NCI-H128 (cell line): ENCODE measurements around the gene OXTR.

Experiments used
- DNase-seq: peaks from one replicate; lab custom pipeline; 2025; ENCODE audit not compliant: unreplicated experiment; lab: John Stamatoyannopoulos, UW

Gene OXTR

GRCh38 chr3:8769088-8769822, at the start of gene OXTR:
Gene OXTR (minus strand): TSS chr3:8769613. CDS start chr3:8768187, 1,426 bp downstream.
- peak; percentile 26 for DNase-seq

DNA sequence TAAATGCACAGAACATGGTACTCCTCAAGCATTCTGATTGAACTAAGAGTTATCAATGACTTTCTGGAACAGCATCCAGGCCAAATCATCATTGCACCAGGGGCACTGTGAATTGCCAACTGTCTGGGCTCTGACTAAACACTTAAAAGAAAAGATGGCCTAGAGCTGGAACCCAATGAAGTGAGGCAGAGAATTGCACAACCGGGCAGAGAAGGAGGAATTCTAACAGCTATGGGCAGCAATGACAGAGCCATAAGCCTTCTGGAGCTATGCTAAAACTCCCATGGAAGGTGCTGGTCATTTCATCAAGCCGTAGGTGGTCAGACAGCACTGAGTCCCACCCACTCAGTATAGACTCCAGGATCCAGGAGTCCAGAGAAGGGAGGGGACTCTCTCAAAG, 48.1 kb upstream of the OXTR start:
- DNase-seq, result no peak

- no peak for DNase-seq
Observed at GRCh38 chr3:8816106-8816505, 46.7 kb upstream of the OXTR start.

DNA sequence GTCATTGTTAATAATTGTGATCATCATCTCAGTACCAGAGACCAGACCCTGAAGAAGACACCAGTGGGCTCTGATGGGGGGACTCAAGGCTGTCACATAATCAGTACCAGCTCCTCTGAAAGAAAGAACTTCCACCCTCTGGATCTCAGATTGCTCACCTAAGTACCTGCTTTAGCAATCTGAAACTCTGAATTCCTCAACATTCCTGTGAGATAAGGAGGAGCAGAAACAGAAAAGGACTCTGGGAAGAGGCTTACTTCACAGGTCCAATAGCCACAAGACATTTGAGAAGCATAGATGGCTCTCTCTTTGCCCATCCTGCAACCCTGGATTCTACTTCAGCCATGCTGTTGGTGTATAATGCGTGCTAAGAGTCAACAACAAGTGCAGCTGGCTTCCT, 44.0 kb upstream of the OXTR start:
- DNase-seq, result no peak

DNA sequence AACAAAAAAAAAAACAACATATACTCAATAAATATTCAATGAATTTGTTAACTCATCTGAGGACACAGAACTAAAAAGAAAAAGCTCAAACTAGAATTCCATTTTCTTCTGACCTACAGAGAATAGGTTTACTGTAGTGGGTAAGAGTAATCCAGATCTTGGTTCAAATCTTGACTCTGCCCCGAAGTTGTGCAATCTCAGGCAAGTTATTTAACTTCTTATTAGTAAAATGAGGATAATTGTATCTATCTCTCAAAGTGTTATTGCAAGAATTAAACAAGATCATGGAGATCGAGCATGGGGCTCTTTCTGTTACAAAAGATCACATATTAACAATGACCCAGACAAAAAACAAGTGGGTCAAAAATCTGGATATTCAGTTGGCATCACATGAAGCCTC, 41.1 kb upstream of the OXTR start:
- DNase-seq, result no peak

GRCh38 chr3:8805774-8806173, 36.4 kb upstream of the OXTR start:
- no peak for DNase-seq

DNA sequence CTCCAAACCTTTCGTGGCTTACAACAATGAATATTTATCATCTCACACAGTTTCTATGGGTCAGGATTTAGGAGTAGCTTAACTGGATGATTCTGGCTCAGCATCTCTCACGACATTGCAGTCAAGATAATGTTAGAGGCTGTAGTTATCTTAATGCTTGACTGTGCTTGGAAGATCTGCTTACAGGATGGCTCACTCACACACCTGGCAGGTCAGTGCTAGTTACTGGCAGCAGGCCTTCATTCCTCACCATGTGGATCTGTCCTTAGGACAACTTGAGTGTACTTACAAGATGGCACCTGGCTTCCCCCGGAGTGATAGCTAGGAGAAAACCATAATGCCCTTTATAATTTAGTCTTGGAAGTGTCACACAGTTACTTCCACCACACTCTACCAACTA, 32.8 kb upstream of the OXTR start:
- no peak for DNase-seq

DNA sequence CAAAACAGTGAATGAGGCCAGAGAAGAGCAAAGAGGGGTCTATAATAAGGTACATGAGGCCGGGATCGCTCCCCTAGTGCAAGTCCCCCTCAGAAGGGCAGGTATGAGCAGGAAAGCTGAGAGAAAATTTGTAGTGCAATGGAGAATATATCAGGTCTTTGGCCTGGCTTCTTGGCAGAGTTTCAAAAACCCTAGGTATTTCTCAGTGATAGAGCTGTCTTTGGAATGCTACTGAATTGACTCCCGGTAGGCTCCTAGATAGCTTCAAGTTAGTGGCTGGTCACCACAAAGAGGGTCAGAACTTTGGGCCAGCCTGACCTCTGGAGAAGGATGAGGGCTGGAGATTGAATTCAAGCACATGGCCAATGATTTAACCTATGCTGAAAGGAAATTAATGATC, 30.6 kb upstream of the OXTR start:
- DNase-seq, result no peak

DNA sequence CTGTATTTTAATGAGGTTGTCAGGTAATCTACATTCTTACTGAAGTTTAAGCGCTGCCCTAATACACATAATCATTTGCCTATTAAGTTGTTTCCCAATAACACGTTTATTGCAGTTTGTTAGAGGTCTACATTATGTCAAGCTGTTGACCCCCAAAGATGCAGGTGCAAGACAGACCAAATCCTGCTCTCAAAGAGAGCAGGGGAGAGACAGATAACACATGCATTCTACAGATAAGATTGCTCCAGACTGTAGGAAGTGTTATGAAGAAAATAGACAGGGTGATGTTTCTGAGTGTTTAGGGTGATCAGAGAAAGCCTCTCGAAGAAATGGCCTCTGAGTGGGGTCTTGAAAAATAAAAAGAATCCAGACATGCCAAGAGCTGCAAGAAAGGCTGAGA, 24.8 kb upstream of the OXTR start:
- DNase-seq, result no peak

GRCh38 chr3:8793242-8793641, 23.8 kb upstream of the OXTR start:
- no peak for DNase-seq

DNA sequence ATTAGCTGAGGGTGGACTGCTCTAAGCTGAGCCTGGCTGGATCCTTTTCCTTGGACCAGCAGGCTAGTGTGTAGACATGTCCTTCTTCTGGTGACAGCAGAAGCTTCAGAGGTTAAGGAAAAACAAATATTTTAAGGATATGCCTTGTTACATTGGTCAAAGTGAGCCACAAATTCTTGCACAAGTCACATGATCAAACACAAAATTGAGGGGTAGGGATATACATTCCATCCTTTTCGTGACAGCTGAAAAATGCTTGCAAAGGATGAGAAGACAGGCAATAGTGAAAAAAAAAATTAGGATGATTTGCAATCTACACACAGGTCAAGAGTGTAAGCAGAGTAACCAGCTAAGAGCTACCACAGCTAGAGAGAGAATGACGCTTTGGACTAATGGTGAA, 21.1 kb upstream of the OXTR start:
- DNase-seq, result no peak

DNA sequence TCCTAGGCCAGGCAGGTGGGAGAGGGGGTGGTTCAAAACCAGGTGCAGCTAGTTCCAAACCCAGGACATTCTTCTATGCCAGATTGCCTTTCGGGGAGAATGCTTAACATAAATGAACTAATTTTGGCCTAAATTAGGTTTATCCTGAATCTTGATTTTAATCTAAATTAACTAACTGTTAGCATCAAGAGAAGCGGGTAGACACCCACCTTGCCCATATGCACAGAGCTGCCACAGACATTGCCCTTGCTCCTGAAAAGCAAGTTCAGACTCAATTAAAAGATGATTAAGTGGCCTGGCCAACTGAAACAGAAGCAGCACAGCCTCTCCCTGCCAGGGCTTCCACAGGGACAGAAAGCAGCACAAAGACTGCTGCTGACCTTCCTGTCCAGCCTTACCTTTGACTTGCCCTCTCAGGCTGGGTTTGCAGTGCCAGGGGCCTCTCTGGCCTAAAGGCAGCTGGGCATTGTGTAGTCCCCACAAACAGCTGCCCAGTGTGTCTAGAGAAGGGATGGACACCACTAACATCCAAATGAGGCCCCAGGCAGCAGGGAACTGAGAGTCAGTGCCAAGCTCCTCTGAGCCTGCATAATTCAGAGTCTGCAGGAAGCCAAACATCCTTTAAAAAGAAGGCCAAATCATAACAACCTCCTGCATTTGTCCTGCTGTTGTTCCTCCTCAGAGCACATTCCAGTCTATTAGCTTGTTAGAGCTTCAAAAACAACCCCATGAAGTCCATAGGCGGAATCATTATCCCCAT, 15.4 kb upstream of the OXTR start:
- DNase-seq, result no peak

GRCh38 chr3:8780279-8780678, 10.9 kb upstream of the OXTR start:
- DNase-seq, result no peak

- no peak for DNase-seq
Observed at GRCh38 chr3:8778475-8778874, 9.1 kb upstream of the OXTR start.

DNA sequence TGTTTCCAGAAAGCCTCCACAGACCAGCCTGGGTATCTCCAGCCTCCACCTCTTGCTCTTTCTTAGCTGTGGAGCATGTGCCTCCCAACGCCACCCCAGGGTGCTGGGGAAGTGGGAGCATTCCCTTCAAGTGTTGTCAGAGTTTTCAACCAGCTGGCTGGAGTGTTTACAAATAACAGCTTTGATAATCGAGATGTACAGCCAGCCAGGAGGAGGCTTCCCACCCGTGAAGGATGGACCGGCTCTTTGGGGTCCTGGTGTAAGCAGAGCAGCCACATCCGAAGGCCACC, 8.5 kb upstream of the OXTR start:
- no peak for DNase-seq

- DNase-seq, result no peak
Observed at GRCh38 chr3:8777201-8777977, 8.0 kb upstream of the OXTR start.

- no peak for DNase-seq
Observed at GRCh38 chr3:8776406-8776805, 7.0 kb upstream of the OXTR start.

DNA sequence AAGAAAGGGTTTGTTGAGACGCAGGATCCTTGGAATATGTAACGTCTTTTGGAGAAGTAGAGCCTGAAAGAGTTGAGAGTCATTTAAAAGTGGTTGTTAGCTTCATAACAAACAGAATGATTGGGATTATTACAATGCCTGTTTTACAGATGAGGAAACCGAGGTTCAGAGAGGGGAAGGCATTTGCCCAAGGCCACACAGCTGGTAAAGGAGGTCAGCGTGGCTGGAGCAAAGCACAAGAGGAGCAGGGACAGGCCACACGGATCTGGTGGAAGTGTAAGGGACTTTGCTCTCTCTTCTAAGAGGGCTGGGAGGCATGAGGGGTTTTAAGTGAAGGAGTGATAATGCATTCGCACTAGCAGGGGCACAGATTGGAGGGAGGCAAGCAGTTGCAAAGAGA, 6.2 kb upstream of the OXTR start:
- no peak for DNase-seq

- no peak for DNase-seq
Observed at GRCh38 chr3:8775181-8775580, 5.8 kb upstream of the OXTR start.

DNA sequence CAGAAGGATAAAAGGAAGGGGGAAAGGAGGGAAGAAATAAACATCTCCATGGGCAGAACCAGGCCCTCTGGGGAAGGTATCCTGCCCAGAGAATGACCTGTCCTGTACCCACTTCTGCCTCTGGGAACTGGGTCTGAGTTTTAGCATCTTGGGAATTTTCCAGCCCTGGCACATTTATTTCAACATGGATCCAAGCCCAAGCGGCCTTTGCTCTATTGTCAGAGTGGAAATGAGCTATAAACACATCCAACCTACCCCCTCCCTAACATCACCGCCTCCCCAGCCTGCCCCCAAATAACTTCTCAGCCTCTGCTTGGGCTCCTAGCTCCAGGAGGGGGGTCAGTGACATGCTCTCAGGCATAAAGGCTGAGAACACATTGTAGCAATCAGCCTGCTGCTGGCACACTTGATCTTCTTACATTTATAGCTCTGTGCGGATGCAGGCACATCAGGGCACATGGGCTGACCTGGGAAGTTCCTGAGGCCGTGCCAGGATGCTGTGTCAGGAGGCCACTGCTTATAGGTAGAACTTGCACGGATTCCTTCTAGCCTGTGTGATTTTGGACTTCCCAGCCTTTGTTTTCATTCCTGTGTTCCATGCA, 4.6 kb upstream of the OXTR start:
- no peak for DNase-seq

DNA sequence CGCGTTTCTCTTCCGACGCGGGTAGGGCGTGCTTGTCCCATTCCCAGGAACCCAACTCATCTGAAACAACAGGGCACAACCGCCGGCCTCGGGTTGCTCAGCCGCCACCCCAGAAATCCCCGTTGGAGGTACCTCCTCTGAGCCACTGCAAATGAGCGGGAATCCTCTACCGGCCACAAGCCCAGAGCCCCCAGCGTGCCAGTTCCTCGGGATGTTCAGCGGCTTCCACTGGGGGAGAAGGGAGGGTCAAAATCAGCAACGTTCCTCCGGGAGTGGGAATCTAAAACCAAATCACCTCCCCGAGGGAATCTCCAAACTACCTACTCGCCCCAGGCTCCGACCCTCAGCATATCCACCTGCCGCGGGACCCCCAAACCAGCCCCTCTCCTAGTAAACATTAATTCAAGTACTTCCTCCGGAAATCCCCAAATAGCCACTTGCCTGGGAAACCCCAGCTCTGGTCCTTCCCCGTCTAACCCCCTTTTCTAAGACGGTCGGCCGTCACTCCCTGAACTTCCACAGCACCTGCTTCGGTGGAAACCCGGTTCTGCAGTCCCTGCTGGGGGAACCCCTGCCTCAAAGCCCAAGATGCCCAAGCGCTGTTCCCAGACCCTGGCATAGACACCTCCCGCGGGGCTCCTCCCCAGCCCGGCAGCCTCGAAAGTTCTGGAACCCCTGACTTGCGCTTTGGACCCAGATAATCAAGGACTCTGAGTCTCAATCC, 887 bp downstream of the OXTR start:
- no peak for DNase-seq
